ENCODE data around the gene PPP4R2. TPM values are rescaled to one million over a fixed set of nuclear protein-coding genes. Genes with fewer than 3 reads are reported as not detected.
"Not testable (repeated sequence)": the region's sequence is repeated elsewhere in the genome, so short reads cannot be mapped to it uniquely, and the experiment has no call there.

Gene PPP4R2
- total RNA-seq, 1 donor from 2014 or later: 113 TPM

GRCh38 chr3:73041537-73041936 is 44.9 kb downstream of the PPP4R2 start:
- Mint-ChIP-seq H3K4me1 (ENCODE audit: low read depth) (peaks cover 53% of the 10 kb centered on the region), H3K27me3 (ENCODE audit: insufficient read depth) (no peaks in the 10 kb centered on the region), H3K27ac (peak overlapping the region; percentile 2), H3K36me3 (ENCODE audit: low read depth) (peaks cover 10% of the 10 kb centered on the region), H3K9me3 (no peaks in the 10 kb centered on the region), H3K4me3 (no peak overlapping the region)
- intact Hi-C loops (cut with micrococcal nuclease): no loop called here
- no peak for DNase-seq (ENCODE audit: low spot score)

- Mint-ChIP-seq H3K27ac (peak overlapping the region; percentile 40), H3K36me3 (ENCODE audit: low read depth) (peaks cover 2% of the 10 kb centered on the region), H3K4me1 (ENCODE audit: low read depth) (peaks cover 38% of the 10 kb centered on the region), H3K4me3 (no peak overlapping the region), H3K9me3 (no peaks in the 10 kb centered on the region), H3K27me3 (ENCODE audit: insufficient read depth) (no peaks in the 10 kb centered on the region)
- no peak for DNase-seq (ENCODE audit: low spot score)
- intact Hi-C loops (cut with micrococcal nuclease): no loop called here
Measured at GRCh38 chr3:73043414-73043813, 46.8 kb downstream of the PPP4R2 start.

GRCh38 chr3:73045391-73045790 is 48.8 kb downstream of the PPP4R2 start:
- Mint-ChIP-seq H3K27ac (no peak overlapping the region), H3K4me1 (ENCODE audit: low read depth) (peaks cover 38% of the 10 kb centered on the region), H3K36me3 (ENCODE audit: low read depth) (peaks cover 5% of the 10 kb centered on the region), H3K9me3 (no peaks in the 10 kb centered on the region), H3K27me3 (ENCODE audit: insufficient read depth) (no peaks in the 10 kb centered on the region), H3K4me3 (no peak overlapping the region)
- no peak for DNase-seq (ENCODE audit: low spot score)
- intact Hi-C loops (cut with micrococcal nuclease): no loop called here

- Mint-ChIP-seq H3K4me3 (no peak overlapping the region), H3K27me3 (ENCODE audit: insufficient read depth) (no peaks in the 10 kb centered on the region), H3K4me1 (ENCODE audit: low read depth) (peaks cover 31% of the 10 kb centered on the region), H3K36me3 (ENCODE audit: low read depth) (peaks cover 6% of the 10 kb centered on the region), H3K27ac (no peak overlapping the region), H3K9me3 (no peaks in the 10 kb centered on the region)
- DNase-seq (ENCODE audit: low spot score): no peak
- intact Hi-C loops (cut with micrococcal nuclease): no loop called here
Measured at GRCh38 chr3:73046195-73046594, 49.6 kb downstream of the PPP4R2 start.

GRCh38 chr3:73049319-73049718 is 52.7 kb downstream of the PPP4R2 start:
- Mint-ChIP-seq H3K27me3 (ENCODE audit: insufficient read depth) (no peaks in the 10 kb centered on the region), H3K27ac (no peak overlapping the region), H3K36me3 (ENCODE audit: low read depth) (peaks cover 6% of the 10 kb centered on the region), H3K4me1 (ENCODE audit: low read depth) (peaks cover 12% of the 10 kb centered on the region), H3K4me3 (no peak overlapping the region), H3K9me3 (no peaks in the 10 kb centered on the region)
- DNase-seq (ENCODE audit: low spot score): no peak
- intact Hi-C loops (cut with micrococcal nuclease): no loop called here

- H3K27me3 Mint-ChIP-seq (ENCODE audit: insufficient read depth): no peaks in the 10 kb centered on the region
- H3K9me3 Mint-ChIP-seq: no peaks in the 10 kb centered on the region
- peaks cover 6% of the 10 kb centered on the region for H3K36me3 Mint-ChIP-seq (ENCODE audit: low read depth)
- H3K27ac Mint-ChIP-seq: no peak overlapping the region
- no peak overlapping the region for H3K4me3 Mint-ChIP-seq
- no peak for DNase-seq (ENCODE audit: low spot score)
- intact Hi-C loops (cut with micrococcal nuclease): no loop called here
- H3K4me1 Mint-ChIP-seq (ENCODE audit: low read depth): peaks cover 8% of the 10 kb centered on the region
Measured at GRCh38 chr3:73052857-73053256, 56.2 kb downstream of the PPP4R2 start.

GRCh38 chr3:73055583-73055982 is 59.0 kb downstream of the PPP4R2 start:
- intact Hi-C loops (cut with micrococcal nuclease): loop anchor here (5.0 kb wide), 1 partner anchor 38 kb away; no protein-coding TSS in a partner anchor
- peaks cover 9% of the 10 kb centered on the region for H3K36me3 Mint-ChIP-seq (ENCODE audit: low read depth)
- no peak overlapping the region for H3K4me3 Mint-ChIP-seq
- no peaks in the 10 kb centered on the region for H3K9me3 Mint-ChIP-seq
- H3K4me1 Mint-ChIP-seq (ENCODE audit: low read depth): peaks cover 16% of the 10 kb centered on the region
- no peak overlapping the region for H3K27ac Mint-ChIP-seq
- DNase-seq (ENCODE audit: low spot score): no peak
- H3K27me3 Mint-ChIP-seq (ENCODE audit: insufficient read depth): no peaks in the 10 kb centered on the region

- no peaks in the 10 kb centered on the region for H3K27me3 Mint-ChIP-seq (ENCODE audit: insufficient read depth)
- H3K4me3 Mint-ChIP-seq: no peak overlapping the region
- no peaks in the 10 kb centered on the region for H3K9me3 Mint-ChIP-seq
- H3K4me1 Mint-ChIP-seq (ENCODE audit: low read depth): peaks cover 16% of the 10 kb centered on the region
- H3K27ac Mint-ChIP-seq: no peak overlapping the region
- peaks cover 9% of the 10 kb centered on the region for H3K36me3 Mint-ChIP-seq (ENCODE audit: low read depth)
- intact Hi-C loops (cut with micrococcal nuclease): loop anchor here (1.0 to 5.0 kb wide), 4 partner anchors 39 to 205 kb away; no protein-coding TSS in a partner anchor
- no peak for DNase-seq (ENCODE audit: low spot score)
Measured at GRCh38 chr3:73056014-73056844, 59.6 kb downstream of the PPP4R2 start.

- Mint-ChIP-seq H3K36me3 (ENCODE audit: low read depth) (peaks cover 9% of the 10 kb centered on the region), H3K27ac (no peak overlapping the region), H3K9me3 (no peaks in the 10 kb centered on the region), H3K4me3 (no peak overlapping the region), H3K27me3 (ENCODE audit: insufficient read depth) (no peaks in the 10 kb centered on the region), H3K4me1 (ENCODE audit: low read depth) (peaks cover 16% of the 10 kb centered on the region)
- DNase-seq (ENCODE audit: low spot score): no peak
- intact Hi-C loops (cut with micrococcal nuclease): loop anchor here (1.0 to 5.0 kb wide), 4 partner anchors 39 to 205 kb away; no protein-coding TSS in a partner anchor
Measured at GRCh38 chr3:73056845-73057150, 60.2 kb downstream of the PPP4R2 start.

GRCh38 chr3:73060302-73060723 is 63.7 kb downstream of the PPP4R2 start:
- Mint-ChIP-seq H3K4me3 (no peak overlapping the region), H3K9me3 (no peaks in the 10 kb centered on the region), H3K27me3 (ENCODE audit: insufficient read depth) (no peaks in the 10 kb centered on the region), H3K27ac (no peak overlapping the region), H3K36me3 (ENCODE audit: low read depth) (peaks cover 32% of the 10 kb centered on the region), H3K4me1 (ENCODE audit: low read depth) (peaks cover 24% of the 10 kb centered on the region)
- intact Hi-C loops (cut with micrococcal nuclease): no loop called here
- no peak for DNase-seq (ENCODE audit: low spot score)

GRCh38 chr3:73061416-73061815 is 64.8 kb downstream of the PPP4R2 start, which contains the start of gene EBLN2:
Gene EBLN2, plus strand, starts transcription at chr3:73061659. Its CDS starts 423 bp downstream, at chr3:73062082.
- intact Hi-C loops (cut with micrococcal nuclease): no loop called here
- Mint-ChIP-seq H3K4me3 (no peak within 1 kb of the TSS), H3K4me1 (ENCODE audit: low read depth) (peaks cover 16% of the 10 kb centered on the region), H3K9me3 (no peaks in the 10 kb centered on the region), H3K27me3 (ENCODE audit: insufficient read depth) (no peaks in the 10 kb centered on the region), H3K36me3 (ENCODE audit: low read depth) (peaks cover 37% of the 10 kb centered on the region), H3K27ac (no peak within 1 kb of the TSS)
- DNase-seq (ENCODE audit: low spot score): no peak

GRCh38 chr3:73066243-73066642 is 69.6 kb downstream of the PPP4R2 start:
- Mint-ChIP-seq H3K36me3 (ENCODE audit: low read depth) (peaks cover 30% of the 10 kb centered on the region), H3K4me1 (ENCODE audit: low read depth) (peaks cover 18% of the 10 kb centered on the region)
- H3K4me3 Mint-ChIP-seq; DNase-seq (ENCODE audit: low spot score); H3K27ac Mint-ChIP-seq; H3K27me3 Mint-ChIP-seq (ENCODE audit: insufficient read depth); H3K9me3 Mint-ChIP-seq; intact Hi-C loops (cut with micrococcal nuclease): not testable (repeated sequence)

- H3K27me3 Mint-ChIP-seq (ENCODE audit: insufficient read depth): no peaks in the 10 kb centered on the region
- no peaks in the 10 kb centered on the region for H3K9me3 Mint-ChIP-seq
- no peak overlapping the region for H3K4me3 Mint-ChIP-seq
- intact Hi-C loops (cut with micrococcal nuclease): no loop called here
- no peak for DNase-seq (ENCODE audit: low spot score)
- H3K36me3 Mint-ChIP-seq (ENCODE audit: low read depth): peaks cover 20% of the 10 kb centered on the region
- peaks cover 39% of the 10 kb centered on the region for H3K4me1 Mint-ChIP-seq (ENCODE audit: low read depth)
- no peak overlapping the region for H3K27ac Mint-ChIP-seq
Measured at GRCh38 chr3:73068419-73068818, 71.8 kb downstream of the PPP4R2 start.

Measured in activated T-helper 1 cell treated with anti-CD3 and anti-CD28 coated beads, Interleukin-12 subunit alpha, Interleukin-12 subunit beta, Interleukin-2, Interleukin-4 antibody, amounts not matched to agents 30 ng/mL and 10 ng/mL and 1 ng/mL, durations not matched to agents 14 hours and 24 hours and 36 hours (primary cell).